Measurements from ENCODE around the gene KIRREL1. TPM values are rescaled to one million over a fixed set of nuclear protein-coding genes. Genes with fewer than 3 reads are reported as not detected.

Gene KIRREL1
- total RNA-seq, 1 experiment from 2014 or later, result 45.4 TPM

- H3K27ac Mint-ChIP-seq (ENCODE audit: unreplicated experiment), result no peak overlapping the region
- H3K4me1 Mint-ChIP-seq (ENCODE audit: low read depth, unreplicated experiment), result peaks cover 17% of the 10 kb centered on the region
- BruUV-seq (replicated peaks), result no TSS peak
- Histone ChIP-seq H3K36me3 (ENCODE audit: control insufficient read depth, insufficient read depth, low read length) (no peaks in the 10 kb centered on the region), H3K9me3 (no peaks in the 10 kb centered on the region), H3K4me1 (peaks cover 14% of the 10 kb centered on the region), H3K4me3 (ENCODE audit: low read depth, low read length) (no peak overlapping the region), H3K27me3 (replicated peaks; ENCODE audit: control insufficient read depth, insufficient read depth, low read length) (no peaks in the 10 kb centered on the region)
- DNase-seq, result no peak
- ChIA-PET CTCF (no interaction called here), POLR2A (no interaction called here)
- peaks cover 4% of the 10 kb centered on the region for H3K36me3 Mint-ChIP-seq (ENCODE audit: insufficient read depth, unreplicated experiment)
- no peak for TF ChIP-seq CTCF (IDR thresholded peaks at IDR 0.05; ENCODE audit: insufficient read depth in 1 of 2, low read depth in 1 of 2, low read length in 1 of 2, severe bottlenecking in 1 of 2, unreplicated experiment in 1 of 2)
- H3K4me3 Mint-ChIP-seq (ENCODE audit: unreplicated experiment), result no peak overlapping the region
- no peaks in the 10 kb centered on the region for H3K27me3 Mint-ChIP-seq (ENCODE audit: insufficient read depth, unreplicated experiment)
- no peaks in the 10 kb centered on the region for H3K9me3 Mint-ChIP-seq (ENCODE audit: unreplicated experiment)
- intact Hi-C loops (cut with micrococcal nuclease; ENCODE audit: unreplicated experiment), result no loop called here
These were observed 63.1 kb downstream of the KIRREL1 start for GRCh38 chr1:158056498-158056897.

- DNase-seq, result no peak
- no TSS peak for BruUV-seq (replicated peaks)
- no peaks in the 10 kb centered on the region for H3K36me3 ChIP-seq (ENCODE audit: control insufficient read depth, insufficient read depth, low read length)
These were observed 65.0 kb downstream of the KIRREL1 start for GRCh38 chr1:158058237-158058985.

GRCh38 chr1:158059984-158060383 is 66.5 kb downstream of the KIRREL1 start:
- TF ChIP-seq CTCF (IDR thresholded peaks at IDR 0.05; ENCODE audit: insufficient read depth in 1 of 2, low read depth in 1 of 2, low read length in 1 of 2, severe bottlenecking in 1 of 2, unreplicated experiment in 1 of 2), result no peak
- no peak overlapping the region for H3K4me3 Mint-ChIP-seq (ENCODE audit: unreplicated experiment)
- Histone ChIP-seq H3K4me1 (peaks cover 20% of the 10 kb centered on the region), H3K27me3 (replicated peaks; ENCODE audit: control insufficient read depth, insufficient read depth, low read length) (no peaks in the 10 kb centered on the region), H3K36me3 (ENCODE audit: control insufficient read depth, insufficient read depth, low read length) (no peaks in the 10 kb centered on the region), H3K4me3 (ENCODE audit: low read depth, low read length) (no peak overlapping the region), H3K9me3 (no peaks in the 10 kb centered on the region)
- peak overlapping the region; percentile 53 for H3K27ac Mint-ChIP-seq (ENCODE audit: unreplicated experiment)
- no TSS peak for BruUV-seq (replicated peaks)
- CTCF ChIA-PET, result interaction anchor here (0.6 to 1.2 kb wide), 2 partner anchors 58 to 631 kb away, joined by 3 read pairs; no protein-coding TSS in a partner anchor
- H3K9me3 Mint-ChIP-seq (ENCODE audit: unreplicated experiment), result no peaks in the 10 kb centered on the region
- no peaks in the 10 kb centered on the region for H3K27me3 Mint-ChIP-seq (ENCODE audit: insufficient read depth, unreplicated experiment)
- intact Hi-C loops (cut with micrococcal nuclease; ENCODE audit: unreplicated experiment), result no loop called here
- H3K36me3 Mint-ChIP-seq (ENCODE audit: insufficient read depth, unreplicated experiment), result peaks cover 5% of the 10 kb centered on the region
- H3K4me1 Mint-ChIP-seq (ENCODE audit: low read depth, unreplicated experiment), result peaks cover 17% of the 10 kb centered on the region
- POLR2A ChIA-PET, result no interaction called here
- peak; percentile 56 to 69 for DNase-seq

More at GRCh38 chr1:158058237-158058985, 65.0 kb downstream of the KIRREL1 start:
- peaks cover 14% of the 10 kb centered on the region for H3K4me1 ChIP-seq
- H3K4me1 Mint-ChIP-seq (ENCODE audit: low read depth, unreplicated experiment), result peaks cover 17% of the 10 kb centered on the region
- no peaks in the 10 kb centered on the region for H3K27me3 Mint-ChIP-seq (ENCODE audit: insufficient read depth, unreplicated experiment)
- H3K36me3 Mint-ChIP-seq (ENCODE audit: insufficient read depth, unreplicated experiment), result peaks cover 1% of the 10 kb centered on the region
- no peak overlapping the region for H3K4me3 ChIP-seq (ENCODE audit: low read depth, low read length)
- H3K4me3 Mint-ChIP-seq (ENCODE audit: unreplicated experiment), result no peak overlapping the region
- H3K27me3 ChIP-seq (replicated peaks; ENCODE audit: control insufficient read depth, insufficient read depth, low read length), result no peaks in the 10 kb centered on the region
- CTCF ChIA-PET, result no interaction called here
- no peaks in the 10 kb centered on the region for H3K9me3 ChIP-seq
- H3K27ac Mint-ChIP-seq (ENCODE audit: unreplicated experiment), result no peak overlapping the region
- POLR2A ChIA-PET, result no interaction called here
- H3K9me3 Mint-ChIP-seq (ENCODE audit: unreplicated experiment), result no peaks in the 10 kb centered on the region
- intact Hi-C loops (cut with micrococcal nuclease; ENCODE audit: unreplicated experiment), result no loop called here
- TF ChIP-seq CTCF (IDR thresholded peaks at IDR 0.05; ENCODE audit: insufficient read depth in 1 of 2, low read depth in 1 of 2, low read length in 1 of 2, severe bottlenecking in 1 of 2, unreplicated experiment in 1 of 2), result no peak
